Adrenal gland (tissue), 5 donors: ENCODE results near the gene OR10R2.

Source experiments
- CTCF ChIP-seq, 6 experiments: fragments of 450-650 bp in 4 of 6; fragments of 200-600 bp in 2 of 6; sonication (generic) in 1 of 6; IDR thresholded peaks; 1 replicate in 5 of 6; 2 replicates in 1 of 6; pipeline versions ENCODE4 v1.5.1 to v1.8.0; 2016 to 2021; ENCODE audit warnings: antibody characterized with exemption in 6 of 6, mild to moderate bottlenecking in 2 of 6, moderate library complexity in 1 of 6
- POLR2A ChIP-seq, 2 donors: fragments of 450-650 bp; IDR thresholded peaks; one replicate each; pipeline ENCODE4 v1.6.1; 2017; ENCODE audit warnings: antibody characterized with exemption in 2 of 2, mild to moderate bottlenecking in 2 of 2, moderate library complexity in 1 of 2
- donor health status: DM: no; HTN: no; CAD: no.

DNA sequence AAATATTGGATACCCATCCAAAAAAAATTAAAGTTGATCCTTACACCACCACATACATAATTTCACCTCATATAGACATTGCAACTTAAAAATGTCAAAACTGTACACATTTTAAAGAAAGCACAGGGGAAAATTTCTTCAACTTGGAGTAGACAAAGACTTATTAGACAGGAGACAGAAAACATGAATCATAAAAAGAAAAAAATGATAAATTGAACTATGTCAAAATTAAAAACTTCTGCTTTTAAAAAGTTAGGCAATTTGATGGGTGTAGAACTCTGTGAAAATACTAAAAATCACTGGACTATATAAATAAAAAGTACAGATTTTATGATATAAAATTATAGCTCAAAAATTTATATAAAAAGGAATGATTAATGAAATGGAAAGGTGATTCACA, 14.8 kb upstream of the OR10R2 start:
- TF ChIP-seq CTCF (IDR thresholded peaks at IDR 0.05) (no peak), POLR2A (IDR thresholded peaks at IDR 0.05) (no peak)
